ENCODE results near the gene ZCCHC17.

The ZCCHC17 gene

GRCh38 chr1:31397360-31398095, 100.7 kb downstream of the ZCCHC17 start:
- no peak for DNase-seq

GRCh38 chr1:31398246-31398645, 101.4 kb downstream of the ZCCHC17 start:
- DNase-seq: no peak

GRCh38 chr1:31399976-31400375, 103.1 kb downstream of the ZCCHC17 start:
- DNase-seq: no peak

- no peak for DNase-seq
Measured at GRCh38 chr1:31400393-31400792, 103.6 kb downstream of the ZCCHC17 start.

- no peak for DNase-seq
Measured at GRCh38 chr1:31401241-31401640, 104.4 kb downstream of the ZCCHC17 start.

GRCh38 chr1:31405578-31406245, 108.9 kb downstream of the ZCCHC17 start:
- no peak for DNase-seq

GRCh38 chr1:31407029-31407626, 110.3 kb downstream of the ZCCHC17 start:
- no peak for DNase-seq

- DNase-seq: no peak
Measured at GRCh38 chr1:31408788-31409318, 112.0 kb downstream of the ZCCHC17 start.

GRCh38 chr1:31409946-31410858, 113.4 kb downstream of the ZCCHC17 start:
- no peak for DNase-seq

- DNase-seq: no peak
Measured at GRCh38 chr1:31410871-31411270, 114.0 kb downstream of the ZCCHC17 start.

GRCh38 chr1:31412205-31412604, 115.4 kb downstream of the ZCCHC17 start:
- DNase-seq: no peak

- DNase-seq: peak; percentile 68
Measured at GRCh38 chr1:31412732-31413404, 116.0 kb downstream of the ZCCHC17 start, which contains the start of gene SERINC2. Gene SERINC2, plus strand, starts transcription at chr1:31413213. Its CDS starts 53 bp downstream, at chr1:31413266.

- no peak for DNase-seq
Measured at GRCh38 chr1:31413405-31414001, 116.7 kb downstream of the ZCCHC17 start.
